ENCODE measurements around the gene TRMO. TPM values are rescaled to one million over a fixed set of nuclear protein-coding genes. Genes with fewer than 3 reads are reported as not detected.
A peak's percentile ranks its signal among the peaks of the same experiment; 100 is the strongest.

TRMO gene
- total and polyA plus RNA-seq, 2 of the 8 experiments (the other 6 are each of a cell fraction or from before 2014, with no cell fraction given), result 4.6 to 5.6 TPM

- no peak overlapping the region for H3K4ac ChIP-seq (replicated peaks; ENCODE audit: insufficient read length, low read depth, low read length)
- no peak overlapping the region for H3K56ac ChIP-seq (replicated peaks; ENCODE audit: insufficient read length, low read depth, low read length)
- no peak for FAIRE-seq
- no peak overlapping the region for H3K4me2 ChIP-seq (ENCODE audit: insufficient read depth in 1 of 2, low read depth in 2 of 2, low read length in 2 of 2)
- no peaks in the 10 kb centered on the region; a peak in 1 of 7 replicates for H3K27me3 ChIP-seq (replicated peaks in 1 of 4; ENCODE audit: control insufficient read depth in 3 of 4, extremely low read depth in 1 of 4, insufficient read depth in 3 of 4, low read length in 3 of 4)
- no peak overlapping the region for H4K5ac ChIP-seq (ENCODE audit: insufficient read length, low read depth, low read length)
- H4K20me1 ChIP-seq (replicated peaks in 1 of 2; ENCODE audit: control insufficient read depth in 1 of 2, insufficient read depth in 2 of 2, low read length in 2 of 2), result no peaks in the 10 kb centered on the region
- no peak overlapping the region for H3K27ac ChIP-seq (ENCODE audit: low read depth, low read length)
- H3K79me1 ChIP-seq (ENCODE audit: low read depth, low read length), result no peaks in the 10 kb centered on the region
- no peak overlapping the region for H3K9ac ChIP-seq (replicated peaks in 1 of 4; ENCODE audit: extremely low read depth in 1 of 4, low read depth in 3 of 4, low read length in 3 of 4)
- H3K23ac ChIP-seq (ENCODE audit: insufficient read length), result no peak overlapping the region
- no peak overlapping the region for H2BK12ac ChIP-seq (ENCODE audit: low read depth, low read length)
- no peak overlapping the region for H2AFZ ChIP-seq (ENCODE audit: low read length)
- no peak overlapping the region for H2AK5ac ChIP-seq (ENCODE audit: low read depth, low read length)
- WGBS, 2 experiments (ENCODE audit: extremely low coverage in 1 of 2, insufficient coverage in 1 of 2, insufficient read length in 1 of 2, insufficient replicate concordance in 2 of 2, low coverage in 1 of 2, low lambda C conversion rate in 2 of 2, missing lambda C conversion rate in 1 of 2), result 92% methylated on average over 4 of the region's 4 CpGs; no CpG with 5 or more reads in 1 of the 2 experiments
- H3K23me2 ChIP-seq (ENCODE audit: low read depth, low read length), result no peaks in the 10 kb centered on the region
- H4K8ac ChIP-seq (ENCODE audit: extremely low read depth, insufficient read depth, low read length), result no peak overlapping the region
- CTCF ChIA-PET (ENCODE audit: partially characterized antibody), result interaction anchor here (1.2 to 3.5 kb wide), 4 partner anchors 9 to 22 kb away, joined by 4 to 29 read pairs (median 4); no protein-coding TSS in a partner anchor
- DNase-seq (ENCODE audit: low read depth in 1 of 2, low spot score in 2 of 2), result peak in 1 of 2 experiments; percentile 31
- POLR2A ChIA-PET (ENCODE audit: partially characterized antibody), result interaction anchor here (0.6 to 1.3 kb wide), 3 partner anchors 12 to 135 kb away, joined by 3 to 4 read pairs (median 3); no protein-coding TSS in a partner anchor
- no peak overlapping the region for H2BK20ac ChIP-seq (ENCODE audit: low read length)
- no peaks in the 10 kb centered on the region for H3K36me3 ChIP-seq (ENCODE audit: control insufficient read depth in 2 of 4, insufficient read depth in 4 of 4, low read length in 3 of 4)
- H4K91ac ChIP-seq (replicated peaks; ENCODE audit: insufficient read length, low read length), result no peak overlapping the region
- H3K79me2 ChIP-seq (ENCODE audit: control insufficient read depth in 1 of 2, insufficient read depth in 2 of 2, low read length in 2 of 2), result no peaks in the 10 kb centered on the region
- no peaks in the 10 kb centered on the region for H3K9me3 ChIP-seq (ENCODE audit: insufficient read depth in 2 of 2, low read depth in 1 of 2, low read length in 1 of 2)
- H2BK15ac ChIP-seq (ENCODE audit: low read length), result no peak overlapping the region
- H2BK5ac ChIP-seq (ENCODE audit: low read depth, low read length), result no peak overlapping the region
- H3K4me3 ChIP-seq (ENCODE audit: extremely low read depth in 1 of 4, insufficient read depth in 2 of 4, low read depth in 3 of 4, low read length in 4 of 4), result no peak overlapping the region
- no peak overlapping the region for H2BK120ac ChIP-seq (replicated peaks; ENCODE audit: low read depth, low read length)
- H3K18ac ChIP-seq (ENCODE audit: extremely low read depth, low read length), result no peak overlapping the region
- no peaks in the 10 kb centered on the region for H3K4me1 ChIP-seq (replicated peaks in 1 of 4; ENCODE audit: control insufficient read depth in 3 of 4, insufficient read depth in 4 of 4, low read length in 3 of 4)
- H3K14ac ChIP-seq (ENCODE audit: insufficient read length), result no peak overlapping the region
- TF ChIP-seq SIN3A (conservative IDR thresholded peaks at IDR 0.05 in 1 of 2, IDR thresholded peaks at IDR 0.05 in 1 of 2; ENCODE audit: low read depth in 1 of 2, low read length in 2 of 2), result no peak
- no peak for TF ChIP-seq SAP30 (IDR thresholded peaks at IDR 0.05; ENCODE audit: insufficient read depth, insufficient replicate concordance, low read length)
- TF ChIP-seq ZNF274 (IDR thresholded peaks at IDR 0.05; ENCODE audit: borderline replicate concordance, extremely low read depth, low read length), result no peak
- no peak for TF ChIP-seq SP1 (IDR thresholded peaks at IDR 0.05; ENCODE audit: low read depth, low read length)
- TF ChIP-seq TBP (IDR thresholded peaks at IDR 0.05; ENCODE audit: low read depth, low read length), result no peak
- no peak for TF ChIP-seq TAF7 (optimal IDR thresholded peaks at IDR 0.05; ENCODE audit: borderline replicate concordance, low read depth, low read length)
- TF ChIP-seq SIX5 (IDR thresholded peaks at IDR 0.05; ENCODE audit: low read depth, low read length), result no peak
- TF ChIP-seq HDAC2 (IDR thresholded peaks at IDR 0.05; ENCODE audit: borderline replicate concordance in 1 of 2, low read depth in 2 of 2, low read length in 2 of 2), result no peak
- TF ChIP-seq ASH2L (IDR thresholded peaks at IDR 0.05; ENCODE audit: low read length), result no peak
- no peak for TF ChIP-seq RXRA (IDR thresholded peaks at IDR 0.05; ENCODE audit: insufficient read depth, low read depth, low read length)
- no peak for TF ChIP-seq JUND (IDR thresholded peaks at IDR 0.05; ENCODE audit: low read length)
- no peak for TF ChIP-seq GTF2F1 (IDR thresholded peaks at IDR 0.05; ENCODE audit: borderline replicate concordance, low read depth, low read length)
- no peak for TF ChIP-seq PHF8 (conservative IDR thresholded peaks at IDR 0.05; ENCODE audit: low read depth, low read length)
Measured at GRCh38 chr9:97880336-97880735, 42.0 kb downstream of the TRMO start.

All from H1 (cell line).